ENCODE results near the gene SET.

Gene SET

GRCh38 chr9:128732576-128732975 lies 43.6 kb downstream of the SET start:
- DNase-seq = no peak

GRCh38 chr9:128733256-128733655 lies 44.2 kb downstream of the SET start:
- DNase-seq = no peak

DNA sequence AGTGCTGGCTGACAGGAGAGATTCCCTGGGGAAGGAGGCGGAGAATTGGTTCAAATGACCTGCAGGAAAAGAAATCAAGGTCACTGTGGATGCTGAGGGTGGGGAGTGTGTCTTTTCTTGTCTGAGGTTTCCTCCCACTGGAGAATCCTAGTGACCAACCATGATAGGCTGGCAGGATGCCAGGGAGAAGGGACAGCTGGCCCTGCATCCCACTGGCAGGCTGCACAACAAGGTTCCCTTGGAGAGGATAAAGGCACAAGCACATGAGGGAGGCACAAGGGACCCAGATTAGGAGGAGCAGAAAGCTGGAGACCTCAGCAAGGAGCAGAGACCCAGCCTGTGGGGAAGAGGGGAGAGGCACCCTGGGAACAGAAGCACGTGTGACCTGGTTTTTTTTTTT lies 46.4 kb downstream of the SET start:
- DNase-seq = no peak

DNA sequence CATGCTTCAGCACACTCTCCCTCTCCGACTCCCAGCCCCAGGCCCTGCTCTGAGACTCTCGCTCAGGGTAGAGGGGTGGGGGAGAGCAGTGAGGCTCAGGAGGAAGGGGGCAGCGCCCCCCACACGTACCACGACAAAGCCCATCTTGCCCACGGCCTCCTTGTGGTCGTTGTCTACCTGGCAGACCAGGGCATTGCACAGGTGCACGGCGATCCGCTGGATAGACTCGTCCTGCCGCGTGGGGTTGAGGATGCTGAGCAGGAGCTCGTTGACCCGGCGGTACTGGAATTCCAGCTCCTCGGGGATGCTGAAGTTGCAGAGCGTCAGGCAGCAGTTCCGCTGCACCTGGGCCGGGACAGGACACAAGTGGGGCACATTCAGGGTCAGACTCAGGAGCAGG lies 53.4 kb downstream of the SET start:
- DNase-seq = no peak

GRCh38 chr9:128743421-128743820 lies 54.4 kb downstream of the SET start:
- DNase-seq = no peak
